Endodermal cell (in vitro differentiated cells): ENCODE results near the gene FANK1. TPM values are rescaled to one million over a fixed set of nuclear protein-coding genes. Genes with fewer than 3 reads are reported as not detected.
"Not testable (repeated sequence)": the region's sequence is repeated elsewhere in the genome, so short reads cannot be mapped to it uniquely, and the experiment has no call there.

ENCODE experiments used
- DNase-seq: peaks from one replicate; pipeline ENCODE4 v3.0.0-alpha.2; 2017
- H3K27ac ChIP-seq: 2 replicates; pipeline ENCODE4 v1.5.1; 2013; ENCODE audit warnings: mild to moderate bottlenecking, low read depth, low read length, moderate library complexity
- H3K27me3 ChIP-seq: 2 replicates; pipeline ENCODE4 v1.6.1; 2013; ENCODE audit warnings: mild to moderate bottlenecking, low read length, moderate library complexity; ENCODE audit not compliant: insufficient read depth, control insufficient read depth, poor library complexity, severe bottlenecking
- H3K36me3 ChIP-seq: 2 replicates; pipeline ENCODE4 v1.7.0; 2013; ENCODE audit warnings: mild to moderate bottlenecking, low read length, moderate library complexity; ENCODE audit not compliant: control insufficient read depth, insufficient read depth
- H3K4me1 ChIP-seq: one replicate; pipeline ENCODE4 v1.7.0; 2013; ENCODE audit warnings: low read length; ENCODE audit not compliant: control insufficient read depth, insufficient read depth
- H3K4me3 ChIP-seq: 2 replicates; pipeline ENCODE4 v1.5.1; 2013; ENCODE audit warnings: mild to moderate bottlenecking, low read length, moderate library complexity
- H3K9ac ChIP-seq: 2 replicates; pipeline ENCODE4 v1.6.1; 2013; ENCODE audit warnings: mild to moderate bottlenecking, low read length, moderate library complexity; ENCODE audit not compliant: poor library complexity, severe bottlenecking; ENCODE audit errors: extremely low read depth
- H3K9me3 ChIP-seq: 2 replicates; pipeline ENCODE4 v1.6.1; 2013; ENCODE audit warnings: mild to moderate bottlenecking, low read length, moderate library complexity; ENCODE audit not compliant: control insufficient read depth
- H3K27ac Mint-ChIP-seq: 2 replicates; pipeline ENCODE4 v1.8.0; 2020; ENCODE audit warnings: mixed read lengths
- H3K27me3 Mint-ChIP-seq: 2 replicates; pipeline ENCODE4 v1.8.0; 2021; ENCODE audit warnings: mild to moderate bottlenecking, mixed read lengths; ENCODE audit not compliant: insufficient read depth
- H3K36me3 Mint-ChIP-seq: 2 replicates; pipeline ENCODE4 v1.8.0; 2020; ENCODE audit warnings: low read depth, mixed read lengths
- H3K4me1 Mint-ChIP-seq: 2 replicates; pipeline ENCODE4 v1.8.0; 2020; ENCODE audit warnings: mixed read lengths
- H3K4me3 Mint-ChIP-seq: 2 replicates; pipeline ENCODE4 v1.8.0; 2020; ENCODE audit warnings: mild to moderate bottlenecking, moderate library complexity, mixed read lengths
- H3K9me3 Mint-ChIP-seq: 2 replicates; pipeline ENCODE4 v1.8.0; 2020; ENCODE audit warnings: mild to moderate bottlenecking, mixed read lengths
- CTCF ChIP-seq: fragments of 200-600 bp; sonication (generic); conservative IDR thresholded peaks from 2 replicates; pipeline ENCODE4 v1.5.0; 2021; ENCODE audit warnings: antibody characterized with exemption, mild to moderate bottlenecking
- WGBS, 2 experiments: methylation state at CpG; one replicate each; pipeline versions ENCODE4 v1.1.5 to v1.1.7; 2013; ENCODE audit warnings: missing lambda C conversion rate in 2 of 2, mixed read lengths in 1 of 2; ENCODE audit not compliant: insufficient coverage in 1 of 2, insufficient read length in 1 of 2; 5-methylcytosine and 5-hydroxymethylcytosine counted together
- total RNA-seq, 2 donors: library from RNA; stranded (reverse); fragmentation: NEBNext Ultra II Directional in 1 of 2; extraction: Animal tissue kit (Norgen Biotek cat#: 25700) in 1 of 2; gene quantifications; 2 replicates in 1 of 2; 3 replicates in 1 of 2; pipeline ENCODE4 v1.2.1, GENCODE V29; 2021

Gene FANK1
- total RNA-seq, 2 donors from 2014 or later, result 7.7 to 10.0 TPM

GRCh38 chr10:125962200-125962599 is 65.8 kb downstream of the FANK1 start:
- Histone ChIP-seq H3K27ac (no peak overlapping the region), H3K27me3 (no peaks in the 10 kb centered on the region), H3K9me3 (peaks cover 7% of the 10 kb centered on the region), H3K4me3 (no peak overlapping the region), H3K9ac (no peak overlapping the region), H3K4me1 (no peaks in the 10 kb centered on the region), H3K36me3 (no peaks in the 10 kb centered on the region)
- no peak for DNase-seq
- Mint-ChIP-seq H3K27ac (no peak overlapping the region), H3K9me3 (peaks cover 8% of the 10 kb centered on the region), H3K4me3 (no peak overlapping the region), H3K36me3 (no peaks in the 10 kb centered on the region), H3K4me1 (peaks cover 2% of the 10 kb centered on the region), H3K27me3 (no peaks in the 10 kb centered on the region)
- no peak for TF ChIP-seq CTCF
- WGBS, 2 experiments, result 94 to 100% methylated on average over 2 of the region's 3 CpGs

- no peak for DNase-seq
- Histone ChIP-seq H3K4me1 (no peaks in the 10 kb centered on the region), H3K9ac (no peak overlapping the region), H3K9me3 (peaks cover 7% of the 10 kb centered on the region), H3K27me3 (no peaks in the 10 kb centered on the region), H3K27ac (no peak overlapping the region), H3K36me3 (no peaks in the 10 kb centered on the region), H3K4me3 (no peak overlapping the region)
- H3K27ac Mint-ChIP-seq, result no peak overlapping the region
- WGBS, 2 experiments, result 76 to 93% methylated on average over 2 of the region's 2 CpGs
- no peak overlapping the region for H3K4me3 Mint-ChIP-seq
- TF ChIP-seq CTCF, result no peak
- no peaks in the 10 kb centered on the region for H3K36me3 Mint-ChIP-seq
- no peaks in the 10 kb centered on the region for H3K27me3 Mint-ChIP-seq
- H3K9me3 Mint-ChIP-seq, result peaks cover 8% of the 10 kb centered on the region
- peaks cover 2% of the 10 kb centered on the region for H3K4me1 Mint-ChIP-seq
Measured at GRCh38 chr10:125964558-125964957, 68.2 kb downstream of the FANK1 start.

DNA sequence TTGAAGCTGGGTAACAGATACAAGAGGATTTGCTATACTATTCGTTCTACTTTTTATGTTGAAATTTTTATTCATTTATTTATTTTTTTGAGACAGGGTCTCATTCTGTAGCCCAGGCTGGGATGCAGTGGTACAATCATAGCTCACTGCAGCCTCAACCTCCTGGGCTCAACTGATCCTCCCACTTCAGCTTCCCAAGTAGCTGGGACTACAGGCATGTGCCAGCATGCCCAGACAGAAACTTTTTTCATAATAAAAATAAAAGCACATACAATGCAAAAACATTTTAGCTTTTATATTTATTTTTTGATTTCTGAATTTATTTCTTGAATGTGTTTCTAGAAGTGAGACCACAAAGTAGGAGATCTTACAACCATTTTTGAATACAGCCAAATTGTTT is 71.2 kb downstream of the FANK1 start:
- Histone ChIP-seq H3K27ac (no peak overlapping the region), H3K27me3 (no peaks in the 10 kb centered on the region), H3K4me1 (no peaks in the 10 kb centered on the region), H3K9me3 (peaks cover 16% of the 10 kb centered on the region), H3K9ac (no peak overlapping the region), H3K4me3 (no peak overlapping the region), H3K36me3 (no peaks in the 10 kb centered on the region)
- Mint-ChIP-seq H3K36me3 (peaks cover 3% of the 10 kb centered on the region), H3K9me3 (peaks cover 15% of the 10 kb centered on the region), H3K4me3 (no peak overlapping the region), H3K4me1 (no peaks in the 10 kb centered on the region), H3K27ac (no peak overlapping the region), H3K27me3 (no peaks in the 10 kb centered on the region)
- 83 to 88% methylated on average over 1 of the region's 1 CpG for WGBS, 2 experiments
- DNase-seq, result no peak
- no peak for TF ChIP-seq CTCF

DNA sequence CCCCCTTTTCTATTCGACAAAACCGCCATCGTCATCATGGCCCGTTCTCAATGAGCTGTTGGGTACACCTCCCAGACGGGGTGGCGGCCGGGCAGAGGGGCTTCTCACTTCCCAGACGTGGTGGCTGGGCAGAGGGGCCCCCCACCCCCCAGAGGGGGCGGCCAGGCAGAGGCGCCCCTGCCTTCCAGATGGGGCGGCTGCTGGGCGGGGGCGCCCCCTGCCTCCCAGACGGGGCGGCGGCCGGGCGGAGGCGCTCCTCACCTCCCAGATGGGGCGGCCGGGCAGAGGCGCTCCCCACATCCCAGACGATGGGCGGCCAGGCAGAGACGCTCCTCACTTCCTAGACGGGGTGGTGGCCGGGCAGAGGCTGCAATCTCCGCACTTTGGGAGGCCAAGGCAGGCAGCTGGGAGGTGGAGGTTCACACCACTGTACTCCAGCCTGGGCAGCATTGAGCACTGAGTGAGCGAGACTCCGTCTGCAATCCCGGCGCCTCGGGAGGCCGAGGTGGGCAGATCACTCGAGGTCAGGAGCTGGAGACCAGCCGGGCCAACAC is 73.8 kb downstream of the FANK1 start:
- not testable (repeated sequence) for H3K4me3 Mint-ChIP-seq, H3K27ac Mint-ChIP-seq, H3K27ac ChIP-seq, H3K9me3 ChIP-seq, H3K4me1 ChIP-seq, H3K27me3 ChIP-seq, H3K36me3 Mint-ChIP-seq, H3K4me1 Mint-ChIP-seq, DNase-seq, H3K27me3 Mint-ChIP-seq, H3K9ac ChIP-seq, H3K4me3 ChIP-seq, H3K36me3 ChIP-seq
- peaks cover 14% of the 10 kb centered on the region for H3K9me3 Mint-ChIP-seq
- 90 to 93% methylated on average over 10 to 32 of the region's 36 CpGs for WGBS, 2 experiments
